ENCODE data around the gene NOLC1. TPM values are rescaled to one million over a fixed set of nuclear protein-coding genes. Genes with fewer than 3 reads are reported as not detected.

Gene NOLC1
- polyA plus RNA-seq, 3 donors, result 10.0 to 32.1 (median 19.3) TPM

GRCh38 chr10:102170602-102171001 is 18.4 kb downstream of the NOLC1 start:
- Histone ChIP-seq H3K27me3 (ENCODE audit: control insufficient read depth in 2 of 2, insufficient read depth in 2 of 2, low read length in 2 of 2) (no peaks in the 10 kb centered on the region), H3K9me3 (replicated peaks in 1 of 2; ENCODE audit: control insufficient read depth in 1 of 2, insufficient read depth in 1 of 2, low read length in 2 of 2) (no peaks in the 10 kb centered on the region), H3K36me3 (replicated peaks in 1 of 2; ENCODE audit: control insufficient read depth in 1 of 2, insufficient read depth in 2 of 2, low read length in 2 of 2) (no peaks in the 10 kb centered on the region), H4K20me1 (ENCODE audit: insufficient read depth, low read length) (no peaks in the 10 kb centered on the region), H3K4me3 (replicated peaks in 1 of 3; ENCODE audit: low read depth in 2 of 3, low read length in 3 of 3) (no peak overlapping the region), H2AFZ (ENCODE audit: insufficient read depth, low read depth, low read length, poor library complexity, severe bottlenecking) (no peak overlapping the region), H3K9ac (ENCODE audit: insufficient read depth, low read length, poor library complexity, severe bottlenecking) (no peak overlapping the region), H3K27ac (ENCODE audit: low read depth in 1 of 2, low read length in 2 of 2) (no peak overlapping the region), H3K79me2 (ENCODE audit: insufficient read depth, low read length) (no peaks in the 10 kb centered on the region), H3K4me1 (ENCODE audit: control insufficient read depth in 1 of 2, insufficient read depth in 2 of 2, low read length in 2 of 2) (peaks cover 9 to 10% of the 10 kb centered on the region in 2 donors), H3K4me2 (replicated peaks; ENCODE audit: extremely low read depth, low read length, poor library complexity, severe bottlenecking) (no peak overlapping the region)
- H3K4me3 Mint-ChIP-seq, result no peak overlapping the region
- H3K4me1 Mint-ChIP-seq, result peaks cover 9% of the 10 kb centered on the region
- no peaks in the 10 kb centered on the region for H3K36me3 Mint-ChIP-seq
- no peak for TF ChIP-seq CTCF (IDR thresholded peaks at IDR 0.05)
- intact Hi-C loops (cut with micrococcal nuclease), result no loop called here
- no CpG with 5 or more reads among the region's 3 CpGs for WGBS (ENCODE audit: insufficient coverage)
- H3K27me3 Mint-ChIP-seq (ENCODE audit: low read depth in 3 of 3), result peaks cover 0 to 16% (median 6%) of the 10 kb centered on the region in 3 donors
- H3K27ac Mint-ChIP-seq, result no peak overlapping the region
- peaks cover 0 to 2% (median 0%) of the 10 kb centered on the region in 7 donors for H3K9me3 Mint-ChIP-seq
- DNase-seq, result no peak

- no peak overlapping the region for H3K4me2 ChIP-seq (replicated peaks; ENCODE audit: extremely low read depth, low read length, poor library complexity, severe bottlenecking)
- no peaks in the 10 kb centered on the region for H3K36me3 ChIP-seq (replicated peaks in 1 of 2; ENCODE audit: control insufficient read depth in 1 of 2, insufficient read depth in 2 of 2, low read length in 2 of 2)
- no peaks in the 10 kb centered on the region for H3K9me3 ChIP-seq (replicated peaks in 1 of 2; ENCODE audit: control insufficient read depth in 1 of 2, insufficient read depth in 1 of 2, low read length in 2 of 2)
- intact Hi-C loops (cut with micrococcal nuclease), result no loop called here
- peaks cover 0 to 17% (median 8%) of the 10 kb centered on the region in 3 donors for H3K27me3 Mint-ChIP-seq (ENCODE audit: low read depth in 3 of 3)
- DNase-seq, result no peak
- no peak overlapping the region for H3K4me3 Mint-ChIP-seq
- no peak overlapping the region for H3K9ac ChIP-seq (ENCODE audit: insufficient read depth, low read length, poor library complexity, severe bottlenecking)
- no peaks in the 10 kb centered on the region for H3K79me2 ChIP-seq (ENCODE audit: insufficient read depth, low read length)
- H2AFZ ChIP-seq (ENCODE audit: insufficient read depth, low read depth, low read length, poor library complexity, severe bottlenecking), result no peak overlapping the region
- H3K4me3 ChIP-seq (replicated peaks in 1 of 3; ENCODE audit: low read depth in 2 of 3, low read length in 3 of 3), result no peak overlapping the region
- H3K4me1 ChIP-seq (ENCODE audit: control insufficient read depth in 1 of 2, insufficient read depth in 2 of 2, low read length in 2 of 2), result peaks cover 9 to 10% of the 10 kb centered on the region in 2 donors
- H4K20me1 ChIP-seq (ENCODE audit: insufficient read depth, low read length), result no peaks in the 10 kb centered on the region
- no peaks in the 10 kb centered on the region for H3K36me3 Mint-ChIP-seq
- H3K9me3 Mint-ChIP-seq, result peaks cover 0 to 2% (median 0%) of the 10 kb centered on the region in 7 donors
- peaks cover 9% of the 10 kb centered on the region for H3K4me1 Mint-ChIP-seq
- H3K27me3 ChIP-seq (ENCODE audit: control insufficient read depth in 2 of 2, insufficient read depth in 2 of 2, low read length in 2 of 2), result no peaks in the 10 kb centered on the region
- no peak for TF ChIP-seq CTCF (IDR thresholded peaks at IDR 0.05)
- H3K27ac Mint-ChIP-seq, result no peak overlapping the region
- H3K27ac ChIP-seq (ENCODE audit: low read depth in 1 of 2, low read length in 2 of 2), result no peak overlapping the region
- 91% methylated on average over 7 of the region's 8 CpGs for WGBS (ENCODE audit: insufficient coverage)
Observed at GRCh38 chr10:102172288-102172687, 20.1 kb downstream of the NOLC1 start.

All from CD14-positive monocyte (primary cell).